Measurements from ENCODE around the gene BLVRA.
A peak's percentile ranks its signal among the peaks of the same experiment; 100 is the strongest.

BLVRA gene

DNA sequence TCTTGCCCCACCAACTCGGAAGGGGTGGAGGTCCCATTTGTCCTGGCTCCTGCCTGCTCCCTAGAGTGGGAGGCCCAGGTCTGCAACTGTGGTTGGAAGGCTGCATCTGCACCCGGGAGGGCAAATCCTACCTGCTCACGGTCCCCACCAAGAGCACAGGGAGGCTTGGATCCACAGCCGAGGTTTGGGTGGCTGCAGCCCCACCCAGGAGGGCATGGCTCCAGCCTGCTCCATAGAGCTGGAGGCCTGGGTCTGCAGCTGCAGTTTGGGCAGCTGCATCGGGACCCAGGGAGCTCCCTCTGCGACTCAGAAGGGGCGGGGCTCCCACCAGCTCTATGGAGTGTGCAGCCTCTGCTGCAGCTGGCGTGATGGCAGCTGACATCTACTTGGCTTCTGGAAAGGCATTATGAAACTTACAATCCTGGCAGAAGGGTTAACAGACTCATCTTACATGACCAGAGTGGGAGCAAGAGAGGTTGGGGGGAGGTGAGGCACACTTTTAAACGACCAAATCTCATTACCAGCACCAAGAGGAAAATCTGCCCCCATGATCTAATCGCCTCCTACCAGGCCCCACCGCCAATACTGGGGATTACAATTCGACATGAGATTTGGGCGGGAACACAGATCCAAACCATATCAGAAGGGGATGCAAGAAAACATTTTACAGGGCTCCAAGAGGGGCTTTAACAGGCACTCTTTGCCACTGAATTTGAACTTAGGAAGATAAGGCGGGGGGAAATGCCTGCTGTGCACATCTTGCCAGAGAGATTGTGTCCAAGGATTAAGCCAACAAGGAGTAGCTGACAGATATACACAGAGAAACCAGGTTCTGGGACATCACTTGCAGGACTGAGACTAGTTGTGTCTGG, 8.2 kb upstream of the BLVRA start:
- DNase-seq, result peak; percentile 84

DNA sequence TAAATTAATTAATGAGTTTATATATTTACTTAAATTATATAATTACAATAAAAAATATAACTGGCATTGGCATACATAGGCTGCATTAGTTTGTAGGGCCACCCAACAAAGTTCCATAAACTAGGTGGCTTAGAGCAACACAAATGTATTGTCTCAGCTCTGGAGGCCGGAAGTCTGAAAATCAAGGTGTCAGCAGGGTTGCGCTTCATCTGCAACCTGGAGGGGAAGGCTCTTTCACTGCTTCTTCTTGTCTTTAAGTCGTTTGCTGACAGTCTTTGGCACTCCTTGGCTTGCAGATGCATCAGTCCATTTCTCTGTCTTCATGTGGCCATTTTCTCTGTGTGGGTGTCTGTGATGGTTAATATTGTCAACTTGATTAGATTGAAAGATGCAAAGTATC, 6.1 kb upstream of the BLVRA start:
- no peak for DNase-seq

- no peak for DNase-seq
These were observed 5.1 kb upstream of the BLVRA start for GRCh38 chr7:43753271-43753810.

GRCh38 chr7:43753843-43754242, 4.6 kb upstream of the BLVRA start:
- no peak for DNase-seq

DNA sequence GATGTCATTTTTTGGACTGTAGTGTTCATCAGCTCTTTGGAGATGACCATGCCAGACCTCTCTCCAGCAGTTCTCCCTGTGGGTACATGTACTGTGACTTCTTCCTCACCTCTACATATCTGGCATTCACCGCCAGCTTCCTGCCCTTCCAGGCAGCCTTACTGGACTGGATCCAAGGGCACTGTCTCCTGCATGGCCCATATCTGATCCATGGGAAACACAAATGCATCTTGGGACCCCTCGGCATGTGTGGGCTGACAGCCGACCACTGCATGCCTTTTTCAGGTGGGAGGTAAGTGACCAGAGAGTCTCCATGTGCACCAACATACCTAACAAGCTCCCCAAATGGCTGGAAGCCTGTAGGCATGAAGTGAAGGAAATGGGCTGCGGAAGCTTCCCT, 3.9 kb upstream of the BLVRA start:
- no peak for DNase-seq

DNA sequence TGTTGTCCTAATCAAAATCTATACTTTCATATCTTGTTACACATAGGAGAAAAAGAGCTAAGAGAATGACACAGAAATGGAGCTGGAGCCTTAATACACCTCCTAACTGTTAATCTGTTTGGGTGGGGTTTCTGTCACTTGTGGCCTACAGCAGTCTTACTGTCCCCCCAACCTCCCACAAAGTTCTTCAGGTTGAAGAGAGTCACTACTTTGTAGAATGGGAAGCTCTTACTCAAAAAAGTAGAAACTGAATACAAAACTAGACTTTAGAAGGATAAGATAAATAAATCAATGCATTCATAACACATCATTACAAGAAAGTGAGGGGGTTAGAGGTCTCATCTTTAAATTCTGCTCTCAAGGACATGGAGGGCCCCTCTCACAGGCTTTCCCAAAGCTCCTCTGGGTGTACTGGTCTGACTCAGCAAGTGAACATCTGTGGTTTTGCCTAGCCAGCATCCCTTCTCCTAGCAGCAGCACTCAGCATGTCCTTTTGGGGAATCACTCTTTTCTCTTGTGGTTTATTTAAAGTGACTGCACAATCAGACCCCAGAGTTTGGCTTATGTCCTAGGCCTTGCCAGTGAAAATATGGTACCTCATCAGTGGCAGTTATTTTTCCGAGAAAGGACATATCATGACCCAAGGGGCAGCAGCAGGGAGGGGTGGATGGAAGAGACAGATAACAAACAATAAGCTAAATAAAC, 2.0 kb upstream of the BLVRA start:
- peak; percentile 61 for DNase-seq

GRCh38 chr7:43757073-43757720, 1.3 kb upstream of the BLVRA start:
- no peak for DNase-seq

DNA sequence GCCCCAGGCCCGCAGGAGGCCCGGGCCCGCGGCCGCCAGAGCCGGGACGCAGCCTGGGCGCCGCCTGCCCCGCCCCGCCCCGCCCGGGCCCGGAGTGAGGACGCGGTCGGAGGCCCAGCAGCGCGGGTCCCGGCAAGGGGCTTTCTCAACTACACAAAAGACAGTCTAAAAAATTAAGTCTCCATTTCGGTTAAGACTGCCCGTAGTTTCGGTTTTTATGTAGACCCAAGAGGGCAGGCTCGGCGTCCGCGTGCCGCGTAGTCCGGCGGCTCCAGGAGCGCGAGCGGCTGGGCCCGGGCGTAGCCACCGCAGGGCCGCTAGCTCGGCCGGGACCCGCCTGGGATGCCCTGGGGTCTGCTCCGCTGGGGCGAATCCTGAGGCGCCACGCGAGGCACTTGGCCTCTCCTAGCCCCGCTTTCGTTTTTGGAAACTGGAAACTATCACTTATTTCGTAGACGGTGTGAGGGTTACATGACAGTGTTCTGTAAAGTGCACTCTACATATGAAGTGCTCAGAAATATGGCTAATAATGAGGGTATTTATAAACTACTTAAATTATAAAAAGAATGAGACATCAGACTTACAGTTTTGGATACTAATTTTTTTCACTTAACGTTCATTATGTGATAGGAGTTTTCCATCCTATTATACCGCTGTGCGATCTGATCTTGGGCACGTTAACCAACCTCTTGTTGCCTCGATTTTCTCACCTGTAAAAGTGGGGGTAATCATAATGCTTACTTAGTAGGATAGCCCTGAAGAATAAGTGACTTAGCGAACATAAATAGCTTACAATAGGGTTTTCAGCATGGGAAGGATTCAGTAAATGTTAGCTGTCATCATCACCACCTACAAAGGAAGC, 573 bp downstream of the BLVRA start:
- peak; percentile 46 for DNase-seq

DNA sequence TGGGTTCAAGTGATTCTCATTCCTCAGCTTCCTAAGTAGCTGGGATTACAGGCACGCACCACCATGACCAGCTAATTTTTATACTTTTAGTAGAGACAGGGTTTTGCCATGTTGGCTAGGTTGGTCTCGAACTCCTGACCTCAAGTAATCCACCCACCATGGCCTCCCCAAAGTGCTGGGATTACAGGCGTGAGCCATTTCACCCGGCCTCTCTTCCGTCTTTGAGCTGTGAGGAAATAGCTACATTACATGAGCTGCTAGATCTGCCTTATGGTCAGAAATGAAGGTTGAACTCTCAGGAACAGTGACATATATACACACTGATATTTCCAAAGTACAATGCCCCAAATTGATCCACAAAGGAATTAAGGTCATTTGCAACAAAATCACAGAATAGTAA, 2.4 kb downstream of the BLVRA start:
- DNase-seq, result no peak

- no peak for DNase-seq
These were observed 2.9 kb downstream of the BLVRA start for GRCh38 chr7:43761382-43761781.

GRCh38 chr7:43761938-43762692, 3.6 kb downstream of the BLVRA start:
- no peak for DNase-seq

- no peak for DNase-seq
These were observed 4.7 kb downstream of the BLVRA start for GRCh38 chr7:43763183-43763582.

GRCh38 chr7:43764039-43764761, 5.7 kb downstream of the BLVRA start:
- DNase-seq, result no peak

DNA sequence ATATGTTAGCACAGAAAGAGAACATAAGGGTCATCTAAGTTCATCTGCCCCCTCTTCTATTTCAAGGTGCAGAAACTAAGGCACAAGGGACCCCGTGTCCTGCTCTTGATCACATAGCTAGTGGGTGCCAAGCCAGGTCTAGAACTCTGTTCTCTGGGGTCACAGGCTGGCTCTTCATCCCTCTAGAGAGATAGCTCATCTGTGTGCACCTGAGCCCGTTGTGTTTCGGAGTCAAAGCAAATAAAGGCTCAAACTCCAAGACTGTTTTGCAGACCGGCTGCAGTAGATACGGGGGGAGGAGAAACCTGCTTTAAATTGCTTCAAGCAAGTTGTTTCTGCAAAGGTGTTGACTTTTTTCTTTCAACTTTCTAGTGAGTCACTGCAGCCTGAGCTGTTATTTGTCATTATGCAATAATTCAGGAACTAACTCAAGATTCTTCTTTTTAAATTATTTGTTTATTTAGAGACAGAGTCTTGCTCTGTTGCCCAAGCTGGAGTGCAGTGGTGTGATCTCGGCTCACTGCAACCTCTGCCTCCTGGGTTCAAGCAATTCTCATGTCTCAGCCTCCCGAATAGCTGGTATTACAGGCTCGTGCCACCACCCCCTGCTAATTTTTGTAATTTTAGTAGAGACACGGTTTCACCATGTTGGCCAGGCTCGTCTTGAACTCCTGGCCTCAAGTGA, 6.5 kb downstream of the BLVRA start:
- DNase-seq, result no peak

DNA sequence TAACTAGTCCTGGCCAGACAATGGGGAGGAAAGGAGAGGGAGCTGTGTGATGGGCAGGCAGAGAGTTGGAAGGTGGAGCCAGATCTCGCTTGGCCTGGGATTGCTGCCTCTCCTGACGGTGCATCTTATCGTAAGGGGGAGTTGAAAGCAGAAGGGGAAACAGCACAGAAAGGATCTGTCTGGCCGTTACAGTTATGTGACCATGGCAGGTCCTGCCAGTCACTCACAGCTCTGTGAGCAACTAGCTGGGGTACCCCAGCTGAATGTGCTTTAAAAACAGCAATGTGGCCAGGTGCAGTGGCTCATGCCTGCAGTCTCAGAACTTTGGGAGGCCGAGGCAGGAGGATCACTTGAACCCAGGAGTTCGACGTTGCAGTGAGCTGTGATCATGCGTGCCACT, 8.1 kb downstream of the BLVRA start:
- no peak for DNase-seq

DNA sequence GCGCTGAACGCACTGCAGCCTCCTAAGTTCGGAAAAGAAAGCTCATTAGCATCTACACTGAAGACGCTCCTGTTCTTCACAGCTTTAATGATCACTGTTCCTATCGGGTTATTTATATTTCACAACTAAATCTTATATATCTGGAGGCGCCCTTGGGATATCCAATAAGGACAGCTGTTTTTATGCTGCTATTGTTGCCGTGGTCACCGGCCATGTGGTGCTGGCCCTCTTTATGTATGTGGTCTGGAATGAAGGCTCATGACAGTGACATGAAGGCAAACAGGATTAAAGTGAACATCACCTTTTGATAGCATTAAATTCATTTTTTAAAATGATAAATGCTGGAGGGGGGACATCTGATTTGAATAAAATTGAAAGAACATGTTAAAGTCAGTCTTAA, 8.8 kb downstream of the BLVRA start:
- no peak for DNase-seq

DNA sequence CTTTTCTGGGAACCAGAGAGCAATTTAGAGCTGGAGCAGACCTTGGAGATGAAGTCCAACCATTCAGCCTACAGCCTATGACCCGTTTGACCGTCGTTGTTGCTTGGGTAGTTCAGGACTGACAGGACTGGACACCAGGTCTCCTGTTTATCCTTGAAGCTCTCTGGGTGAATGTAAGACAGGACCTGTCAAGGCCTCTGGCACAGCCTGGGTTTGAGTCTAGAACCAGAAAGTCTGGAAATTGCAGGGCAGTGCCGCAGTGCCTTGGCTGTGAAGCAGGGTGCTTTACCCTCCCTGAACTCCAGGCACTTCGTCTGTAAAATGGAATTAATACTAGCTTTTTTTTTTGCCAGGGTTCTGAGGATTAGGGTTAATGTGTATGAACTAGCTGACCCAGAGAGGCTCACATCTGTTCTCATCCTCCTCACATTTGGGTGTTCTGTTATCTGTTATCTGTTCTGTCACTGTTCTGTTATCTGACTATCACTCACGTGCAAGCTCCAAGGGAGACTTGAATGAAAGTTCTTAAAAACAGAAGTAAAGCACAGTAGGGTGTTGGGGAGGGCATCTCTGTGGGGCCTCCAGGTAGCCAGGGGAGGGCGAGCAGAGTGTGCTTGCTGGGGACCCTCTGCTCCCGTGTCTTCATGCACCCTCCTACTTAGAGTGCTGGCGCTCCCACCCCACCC, 9.9 kb downstream of the BLVRA start:
- DNase-seq, result no peak

DNA sequence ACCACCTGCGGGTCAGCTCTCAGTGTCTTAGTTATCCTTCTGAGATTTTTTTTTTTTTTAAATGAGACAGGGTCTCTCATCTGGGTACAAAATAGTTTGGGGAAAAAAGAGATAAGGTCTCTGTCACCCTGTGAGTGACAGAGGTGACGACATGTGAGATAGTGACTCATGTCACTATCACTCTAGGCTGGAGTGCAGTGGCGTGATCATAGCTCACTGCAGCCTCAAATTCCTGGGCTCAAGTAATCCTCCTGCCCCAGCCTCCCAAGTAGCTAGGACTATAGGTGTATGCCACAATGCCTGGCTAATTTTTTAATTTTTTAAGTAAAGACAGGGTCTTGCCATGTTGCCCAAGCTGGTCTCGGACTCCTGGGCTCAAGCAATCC, 10.4 kb downstream of the BLVRA start:
- DNase-seq, result no peak

- no peak for DNase-seq
These were observed 10.8 kb downstream of the BLVRA start for GRCh38 chr7:43769281-43769680.
